Measurements from ENCODE around the gene KIF3A.

The KIF3A gene

GRCh38 chr5:132648355-132648754 lies 89.0 kb downstream of the KIF3A start:
- Histone ChIP-seq H3K36me3 (ENCODE audit: insufficient read depth, low read length) (no peaks in the 10 kb centered on the region), H3K4me1 (ENCODE audit: insufficient read depth, low read length) (no peaks in the 10 kb centered on the region), H3K4me3 (ENCODE audit: low read length) (no peak overlapping the region), H3K27me3 (ENCODE audit: insufficient read depth, low read length) (peaks cover 3% of the 10 kb centered on the region), H2AFZ (ENCODE audit: low read depth, low read length) (no peak overlapping the region), H3K9me3 (ENCODE audit: low read length) (no peaks in the 10 kb centered on the region)

GRCh38 chr5:132647473-132647872 lies 89.9 kb downstream of the KIF3A start:
- no peaks in the 10 kb centered on the region for H3K4me1 ChIP-seq (ENCODE audit: insufficient read depth, low read length)
- no peaks in the 10 kb centered on the region for H3K27me3 ChIP-seq (ENCODE audit: insufficient read depth, low read length)
- H3K9me3 ChIP-seq (ENCODE audit: low read length), result no peaks in the 10 kb centered on the region
- H3K36me3 ChIP-seq (ENCODE audit: insufficient read depth, low read length), result no peaks in the 10 kb centered on the region
- H3K4me3 ChIP-seq (ENCODE audit: low read length), result no peak overlapping the region
- no peak overlapping the region for H2AFZ ChIP-seq (ENCODE audit: low read depth, low read length)

- H3K9me3 ChIP-seq (ENCODE audit: low read length), result no peaks in the 10 kb centered on the region
- no peak overlapping the region for H2AFZ ChIP-seq (ENCODE audit: low read depth, low read length)
- H3K4me3 ChIP-seq (ENCODE audit: low read length), result no peak overlapping the region
- no peaks in the 10 kb centered on the region for H3K27me3 ChIP-seq (ENCODE audit: insufficient read depth, low read length)
- no peaks in the 10 kb centered on the region for H3K36me3 ChIP-seq (ENCODE audit: insufficient read depth, low read length)
- no peaks in the 10 kb centered on the region for H3K4me1 ChIP-seq (ENCODE audit: insufficient read depth, low read length)
Observed at GRCh38 chr5:132646583-132647266, 90.6 kb downstream of the KIF3A start.

- H3K36me3 ChIP-seq (ENCODE audit: insufficient read depth, low read length), result peaks cover 2% of the 10 kb centered on the region
- no peak overlapping the region for H3K4me3 ChIP-seq (ENCODE audit: low read length)
- H2AFZ ChIP-seq (ENCODE audit: low read depth, low read length), result no peak overlapping the region
- H3K4me1 ChIP-seq (ENCODE audit: insufficient read depth, low read length), result no peaks in the 10 kb centered on the region
- H3K27me3 ChIP-seq (ENCODE audit: insufficient read depth, low read length), result no peaks in the 10 kb centered on the region
- no peaks in the 10 kb centered on the region for H3K9me3 ChIP-seq (ENCODE audit: low read length)
Observed at GRCh38 chr5:132644177-132644576, 93.2 kb downstream of the KIF3A start.
